Activated effector memory CD4-positive, alpha-beta T cell treated with Interleukin-2 at 50 U/mL for 16 hours (primary cell): ENCODE data around the gene NDUFB5.
"Not testable (repeated sequence)": the region's sequence is repeated elsewhere in the genome, so short reads cannot be mapped to it uniquely, and the experiment has no call there.

ENCODE experiments used
- DNase-seq: peaks from one replicate; pipeline ENCODE4 v3.0.0-alpha.2; 2020

NDUFB5 gene

GRCh38 chr3:179640469-179640868 is 35.9 kb downstream of the NDUFB5 start:
- no peak for DNase-seq

DNA sequence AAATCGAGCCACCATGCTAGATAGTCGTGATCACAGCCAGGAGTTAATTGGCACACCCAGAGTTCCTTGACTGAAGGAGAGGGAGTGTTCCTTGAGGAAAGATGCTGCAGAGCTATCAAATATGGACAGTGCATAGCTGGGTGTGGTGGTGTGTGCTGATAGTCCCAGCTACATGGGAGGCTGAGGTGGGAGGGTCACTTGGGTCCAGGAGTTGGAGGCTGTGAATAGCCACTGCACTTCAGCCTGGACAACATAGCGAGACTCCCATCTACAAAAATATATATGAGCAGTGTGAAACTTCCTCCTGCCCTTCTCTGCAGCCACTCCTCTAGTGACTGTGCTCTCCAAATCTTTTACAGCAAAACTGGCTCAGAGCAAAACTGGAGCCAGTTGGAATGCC is 38.3 kb downstream of the NDUFB5 start:
- DNase-seq, result no peak

DNA sequence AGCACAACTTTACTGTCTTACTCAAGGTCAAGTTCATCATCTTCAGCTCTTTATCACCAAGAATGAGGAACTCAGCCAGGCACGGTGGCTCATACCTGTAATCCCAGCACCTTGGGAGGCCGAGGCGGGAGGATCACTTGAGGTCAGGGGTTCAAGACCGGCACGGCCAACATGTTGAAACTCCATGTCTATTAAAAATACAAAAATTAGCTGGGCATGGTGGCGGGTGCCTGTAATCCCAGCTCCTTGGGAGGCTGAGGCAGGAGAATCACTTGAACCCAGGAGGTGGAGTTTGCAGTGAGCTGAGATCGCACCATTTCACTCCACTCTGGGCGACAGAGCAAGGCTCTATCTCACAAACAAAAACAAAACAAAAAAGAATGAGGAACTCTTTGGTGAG is 39.2 kb downstream of the NDUFB5 start:
- DNase-seq, result not testable (repeated sequence)

DNA sequence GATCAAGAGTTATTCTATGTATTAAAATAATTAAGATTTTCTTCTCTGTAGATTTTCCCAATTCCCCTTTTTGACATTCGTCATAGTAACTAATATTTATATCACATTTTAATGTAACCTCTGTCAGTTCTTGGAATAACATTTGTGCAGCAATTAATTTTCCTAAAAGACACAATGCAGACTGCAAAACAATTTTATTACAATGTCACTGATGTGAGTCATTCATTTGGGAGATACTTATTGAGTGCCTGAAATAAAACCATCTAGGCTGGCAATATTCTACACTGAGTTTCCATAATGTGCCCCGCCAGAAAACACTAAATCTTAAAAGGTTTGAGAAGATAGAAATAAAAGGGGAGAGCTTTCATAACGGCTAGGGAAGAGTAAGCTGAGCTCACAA is 41.6 kb downstream of the NDUFB5 start:
- no peak for DNase-seq

DNA sequence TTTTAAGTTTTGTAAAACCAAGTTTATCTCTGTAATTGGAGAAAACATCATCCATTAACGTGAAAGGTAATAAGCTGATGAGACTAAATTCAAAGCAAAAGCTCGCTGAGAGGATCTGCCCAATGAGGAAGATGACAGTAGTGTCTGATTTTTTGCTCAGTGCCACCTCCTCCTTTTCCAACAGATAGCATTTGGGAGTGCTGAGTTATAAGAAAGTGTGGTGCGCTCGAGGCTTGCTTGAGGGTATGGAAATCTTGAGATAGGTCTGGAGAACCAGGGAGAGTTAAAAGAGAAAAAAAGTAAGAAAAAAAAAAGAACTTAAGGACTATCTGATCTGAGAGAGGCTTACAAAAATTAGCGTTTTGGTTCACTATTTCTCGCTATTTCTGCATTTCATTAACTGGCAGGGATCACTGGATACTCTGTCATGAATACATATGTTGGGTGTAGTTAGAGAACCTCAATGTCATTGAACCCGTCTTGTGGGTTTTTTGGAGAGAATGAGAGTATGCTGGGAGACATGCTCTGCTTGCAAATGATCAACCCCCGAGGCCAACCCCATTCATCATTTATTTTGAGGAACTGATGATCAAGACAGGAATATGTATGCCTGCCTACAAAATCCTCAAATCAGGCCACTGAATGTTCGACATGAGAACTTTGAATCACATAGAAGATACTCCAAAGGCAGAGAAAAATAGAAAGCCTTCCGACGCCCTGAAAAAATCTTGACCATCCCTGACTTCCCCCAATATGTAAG is 47.3 kb downstream of the NDUFB5 start:
- no peak for DNase-seq

DNA sequence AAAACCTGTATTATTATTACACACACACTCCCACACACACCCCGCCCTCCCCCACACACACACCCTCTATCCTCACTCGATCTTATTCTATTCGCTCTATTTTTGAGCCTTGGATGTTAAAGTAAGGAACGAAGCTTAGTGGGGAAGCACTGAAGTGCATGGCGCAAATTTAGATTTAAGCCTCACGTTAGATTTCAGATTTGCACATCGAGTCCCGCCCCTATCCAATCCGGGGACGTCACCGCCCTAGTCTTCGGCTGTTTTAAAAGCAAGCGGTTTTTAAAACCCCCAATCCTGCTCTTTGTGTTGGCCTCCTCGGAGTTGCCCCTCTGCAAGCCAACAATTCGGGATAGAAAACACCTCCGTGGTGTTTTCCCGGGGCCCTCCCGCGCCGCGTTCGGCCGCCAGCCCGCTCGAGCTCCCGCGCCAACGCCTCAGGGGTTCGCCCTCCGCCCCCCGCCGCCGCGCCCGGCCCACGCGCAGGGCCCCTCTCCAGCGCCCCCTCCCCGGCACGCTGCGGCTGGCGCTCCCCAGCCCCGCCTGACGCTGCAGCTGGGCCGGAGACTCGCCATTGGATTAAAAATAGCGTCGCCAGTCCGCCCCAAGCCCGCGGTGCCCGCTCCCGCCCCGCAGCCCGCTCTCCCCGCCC is 48.0 kb downstream of the NDUFB5 start, which contains the start of gene USP13:
Gene USP13, plus strand, starts transcription at position 594 of the 649 bp plus-strand sequence. CDS start 186 bp downstream, outside the sequence.
- DNase-seq, result peak; percentile 55

- DNase-seq, result peak; percentile 57
Observed at GRCh38 chr3:179653096-179653797, 48.7 kb downstream of the NDUFB5 start.

GRCh38 chr3:179655236-179655635 is 50.6 kb downstream of the NDUFB5 start:
- DNase-seq, result no peak

DNA sequence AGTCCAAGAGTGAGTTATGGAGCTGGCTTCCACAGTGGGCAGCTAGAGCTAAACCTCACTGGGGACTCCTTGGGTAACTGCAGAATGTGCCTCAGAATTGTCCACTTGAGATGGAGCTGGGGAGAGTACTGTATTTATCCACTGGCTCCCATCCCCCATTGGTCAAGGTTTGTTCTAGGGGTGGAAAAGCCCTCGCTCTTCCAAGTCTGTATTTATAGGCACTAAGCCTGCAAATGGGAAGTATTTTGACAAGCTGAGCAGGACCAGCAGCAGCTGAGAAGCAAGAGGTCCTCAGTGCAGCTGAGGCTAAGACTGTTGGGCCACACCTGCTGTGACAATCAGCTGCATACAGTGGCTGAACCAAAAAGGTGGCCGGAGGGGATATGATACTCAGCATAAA is 54.0 kb downstream of the NDUFB5 start:
- DNase-seq, result no peak

DNA sequence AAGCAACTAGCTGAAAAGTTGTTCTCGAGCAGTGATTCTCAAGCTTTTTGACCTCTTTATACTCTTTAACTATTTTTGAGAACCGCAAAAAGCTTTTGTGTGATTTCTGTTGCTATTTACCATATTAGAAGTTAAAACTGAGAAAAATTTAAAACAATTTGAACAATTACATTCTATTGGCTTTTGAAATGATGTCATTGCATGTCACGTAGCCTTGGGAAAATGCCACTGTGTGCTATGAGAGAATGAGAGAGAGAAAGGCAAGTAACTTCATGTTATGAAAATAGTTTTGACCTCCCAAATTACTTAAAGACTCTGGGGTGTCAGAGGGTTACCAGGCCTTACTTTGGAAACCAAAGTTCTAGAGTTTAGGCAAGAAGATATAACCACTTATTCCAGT is 56.3 kb downstream of the NDUFB5 start:
- no peak for DNase-seq

- DNase-seq, result no peak
Observed at GRCh38 chr3:179661777-179662176, 57.2 kb downstream of the NDUFB5 start.

DNA sequence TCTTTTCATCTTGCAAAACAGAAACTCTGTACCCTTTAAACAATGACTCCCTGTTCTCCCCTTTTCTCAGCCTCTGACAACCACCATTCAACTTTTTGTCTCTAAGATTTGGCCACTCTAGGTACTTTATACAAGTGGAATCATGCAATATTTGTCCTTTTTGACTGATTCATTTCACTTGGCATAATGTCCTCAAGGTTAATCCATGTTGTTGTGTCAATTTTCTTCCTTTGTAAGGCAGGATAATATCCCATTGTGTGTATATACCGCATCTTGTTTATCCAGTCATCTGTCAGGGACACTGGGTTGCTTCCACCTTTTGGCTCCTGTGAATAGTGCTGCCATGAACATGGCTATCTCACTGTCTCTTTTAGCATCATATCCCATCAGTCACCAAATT is 58.5 kb downstream of the NDUFB5 start:
- DNase-seq, result no peak

DNA sequence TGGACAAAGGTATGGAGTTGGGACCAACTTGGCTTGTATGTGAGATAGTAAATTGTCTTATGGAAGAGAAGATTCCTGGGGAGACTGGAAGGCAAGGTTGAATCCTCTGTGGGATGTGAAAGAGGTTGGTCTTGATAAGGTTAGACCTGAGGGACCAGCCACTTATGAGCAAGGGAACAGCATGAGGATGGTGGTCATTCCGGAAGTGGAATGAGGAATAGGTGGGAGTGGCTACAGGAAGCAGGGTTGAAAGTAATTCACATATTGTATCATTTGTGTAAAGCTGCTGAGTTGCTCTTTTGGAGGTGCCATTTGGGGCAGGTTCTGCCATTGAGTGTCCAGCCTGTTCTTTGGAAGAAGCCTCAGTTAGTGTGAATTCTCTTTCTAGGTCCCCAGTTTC is 61.4 kb downstream of the NDUFB5 start:
- DNase-seq, result no peak

GRCh38 chr3:179666436-179667035 is 61.9 kb downstream of the NDUFB5 start:
- no peak for DNase-seq

GRCh38 chr3:179668429-179668828 is 63.8 kb downstream of the NDUFB5 start:
- no peak for DNase-seq

DNA sequence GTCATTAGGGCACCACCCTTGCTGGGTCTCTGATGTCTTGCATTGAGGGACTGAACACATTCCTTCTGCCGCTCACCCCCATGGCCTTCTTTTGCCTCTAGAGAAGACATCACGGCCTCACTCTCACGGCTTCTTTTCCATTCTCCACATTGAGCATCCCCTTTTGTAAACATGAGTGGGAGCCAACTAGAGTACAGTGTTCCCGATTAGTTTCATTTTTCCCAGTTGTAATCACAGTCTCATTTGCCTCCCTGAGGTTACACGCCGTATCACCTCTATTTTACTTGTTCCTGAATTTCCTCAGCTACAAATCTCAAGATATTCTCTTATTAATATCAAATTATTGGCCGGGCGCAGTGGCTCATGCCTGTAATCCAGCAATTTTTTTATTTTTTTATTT is 65.7 kb downstream of the NDUFB5 start:
- DNase-seq, result no peak

- no peak for DNase-seq
Observed at GRCh38 chr3:179671309-179671708, 66.7 kb downstream of the NDUFB5 start.

DNA sequence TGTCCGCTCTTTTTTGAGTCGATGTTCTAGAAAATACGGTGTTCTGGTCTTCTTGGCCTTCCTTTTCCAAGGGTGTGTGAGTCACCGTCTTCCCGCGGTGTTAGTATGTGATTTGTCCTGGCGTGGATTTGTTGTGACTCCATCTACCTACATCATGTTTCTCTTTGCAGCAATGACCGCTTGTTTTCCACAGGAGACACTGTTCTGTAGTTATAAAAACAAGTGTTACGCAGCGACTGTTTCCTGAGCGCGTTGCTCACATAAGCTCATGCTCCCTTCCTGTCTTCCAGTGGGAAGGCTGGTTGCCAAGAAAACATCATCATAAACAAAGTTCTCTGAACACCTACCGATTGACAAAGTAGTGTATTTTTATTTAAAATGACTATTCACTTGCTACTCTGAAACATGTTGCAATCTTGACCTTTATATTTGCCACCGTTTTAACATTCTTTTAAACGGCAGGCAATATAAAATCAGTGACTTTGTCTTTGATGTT is 67.2 kb downstream of the NDUFB5 start:
- DNase-seq, result no peak

GRCh38 chr3:179672918-179673317 is 68.3 kb downstream of the NDUFB5 start:
- no peak for DNase-seq

DNA sequence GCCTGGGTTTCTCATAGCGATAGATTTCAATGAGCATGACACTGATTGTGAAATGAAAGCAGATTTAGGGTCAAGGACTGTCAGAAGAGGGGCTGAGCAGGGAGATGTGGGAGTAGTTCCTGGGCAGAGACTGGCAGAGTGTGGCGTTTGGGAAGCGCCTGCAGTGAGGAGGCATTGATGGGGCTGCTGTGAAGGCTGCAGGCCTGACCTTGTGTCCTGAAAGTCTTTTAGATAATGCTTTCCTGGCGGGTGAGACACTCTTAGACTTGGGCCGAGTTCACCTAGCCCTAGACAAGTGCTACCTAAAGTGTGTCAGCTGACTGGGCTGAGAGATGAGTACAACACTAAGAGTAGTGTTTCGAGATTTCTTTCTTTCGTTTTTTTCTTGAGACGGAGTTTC is 68.9 kb downstream of the NDUFB5 start:
- no peak for DNase-seq

- no peak for DNase-seq
Observed at GRCh38 chr3:179676081-179676480, 71.5 kb downstream of the NDUFB5 start.
